ENCODE data around the gene DSTYK. TPM values are rescaled to one million over a fixed set of nuclear protein-coding genes. Genes with fewer than 3 reads are reported as not detected.
A peak's percentile ranks its signal among the peaks of the same experiment; 100 is the strongest.

The DSTYK gene
- polyA plus RNA-seq, 1 experiment, result 16.7 TPM

GRCh38 chr1:205214756-205215155, 3.3 kb upstream of the DSTYK start:
- CTCF ChIA-PET, result no interaction called here
- TF ChIP-seq CTCF (IDR thresholded peaks at IDR 0.05; ENCODE audit: low read depth, low read length), result no peak

GRCh38 chr1:205211839-205212536, 486 bp upstream of the DSTYK start:
- H3K27me3 ChIP-seq (ENCODE audit: control insufficient read depth, insufficient read depth, low read length), result no peaks in the 10 kb centered on the region
- H3K9me3 ChIP-seq (ENCODE audit: control insufficient read depth, insufficient read depth, low read length), result no peaks in the 10 kb centered on the region; the same call in 1 of the 2 replicates
- no peak for DNase-seq (ENCODE audit: low read depth, low spot score)
- no peak for TF ChIP-seq CTCF (IDR thresholded peaks at IDR 0.05; ENCODE audit: low read depth, low read length)
- CTCF ChIA-PET, result interaction anchor here (1.0 kb wide), 1 partner anchor 89 kb away, joined by 3 read pairs; no protein-coding TSS in a partner anchor
- no peak overlapping the region for H3K27ac ChIP-seq (ENCODE audit: low read depth, low read length)
- POLR2A ChIA-PET, result no interaction called here
- peak overlapping the region; percentile 88 for H3K4me3 ChIP-seq (ENCODE audit: low read depth, low read length)

More at GRCh38 chr1:205214756-205215155, 3.3 kb upstream of the DSTYK start:
- Histone ChIP-seq H3K4me3 (ENCODE audit: low read depth, low read length) (no peak overlapping the region), H3K9me3 (ENCODE audit: control insufficient read depth, insufficient read depth, low read length) (no peaks in the 10 kb centered on the region; the same call in 1 of the 2 replicates), H3K27ac (ENCODE audit: low read depth, low read length) (no peak overlapping the region), H3K27me3 (ENCODE audit: control insufficient read depth, insufficient read depth, low read length) (no peaks in the 10 kb centered on the region)
- POLR2A ChIA-PET, result no interaction called here
- no peak for DNase-seq (ENCODE audit: low read depth, low spot score)

- ChIA-PET CTCF (interaction anchor here (1.0 kb wide), 1 partner anchor 69 kb away, joined by 6 read pairs; no protein-coding TSS in a partner anchor), POLR2A (no interaction called here)
- peak overlapping the region; percentile 88 for H3K4me3 ChIP-seq (ENCODE audit: low read depth, low read length)
- H3K27ac ChIP-seq (ENCODE audit: low read depth, low read length), result peak overlapping the region; percentile 80
- no peak for TF ChIP-seq CTCF (IDR thresholded peaks at IDR 0.05; ENCODE audit: low read depth, low read length)
- H3K27me3 ChIP-seq (ENCODE audit: control insufficient read depth, insufficient read depth, low read length), result no peaks in the 10 kb centered on the region
- no peak for DNase-seq (ENCODE audit: low read depth, low spot score)
- H3K9me3 ChIP-seq (ENCODE audit: control insufficient read depth, insufficient read depth, low read length), result no peaks in the 10 kb centered on the region; the same call in 1 of the 2 replicates
Measured at GRCh38 chr1:205210756-205211168, 740 bp downstream of the DSTYK start.

GRCh38 chr1:205208811-205209210, 2.7 kb downstream of the DSTYK start:
- H3K4me3 ChIP-seq (ENCODE audit: low read depth, low read length), result no peak overlapping the region
- POLR2A ChIA-PET, result no interaction called here
- TF ChIP-seq CTCF (IDR thresholded peaks at IDR 0.05; ENCODE audit: low read depth, low read length), result no peak
- no peaks in the 10 kb centered on the region for H3K27me3 ChIP-seq (ENCODE audit: control insufficient read depth, insufficient read depth, low read length)
- CTCF ChIA-PET, result no interaction called here
- H3K27ac ChIP-seq (ENCODE audit: low read depth, low read length), result no peak overlapping the region
- DNase-seq (ENCODE audit: low read depth, low spot score), result no peak
- no peaks in the 10 kb centered on the region; the same call in 1 of the 2 replicates for H3K9me3 ChIP-seq (ENCODE audit: control insufficient read depth, insufficient read depth, low read length)

GRCh38 chr1:205205055-205205454, 6.4 kb downstream of the DSTYK start:
- TF ChIP-seq CTCF (IDR thresholded peaks at IDR 0.05; ENCODE audit: low read depth, low read length), result no peak
- no peak for DNase-seq (ENCODE audit: low read depth, low spot score)
- H3K4me3 ChIP-seq (ENCODE audit: low read depth, low read length), result no peak overlapping the region
- no peaks in the 10 kb centered on the region for H3K9me3 ChIP-seq (ENCODE audit: control insufficient read depth, insufficient read depth, low read length)
- POLR2A ChIA-PET, result no interaction called here
- no peaks in the 10 kb centered on the region for H3K27me3 ChIP-seq (ENCODE audit: control insufficient read depth, insufficient read depth, low read length)
- H3K27ac ChIP-seq (ENCODE audit: low read depth, low read length), result no peak overlapping the region
- CTCF ChIA-PET, result interaction anchor here (0.6 to 2.9 kb wide), 6 partner anchors 34 to 149 kb away, joined by 3 to 8 read pairs (median 4); no protein-coding TSS in a partner anchor

Measured in AG04450 (cell line).